GM10266 (cell line): ENCODE results near the gene TNIP2.
A peak's percentile ranks its signal among the peaks of the same experiment; 100 is the strongest.
"Not testable (repeated sequence)": the region's sequence is repeated elsewhere in the genome, so short reads cannot be mapped to it uniquely, and the experiment has no call there.

ENCODE experiments used
- DNase-seq: peaks from one replicate; pipeline ENCODE4 v3.0.0; 2012; ENCODE audit errors: extremely low spot score
- CTCF ChIP-seq: IDR thresholded peaks from 2 replicates; pipeline ENCODE4 v1.5.1; 2012; ENCODE audit warnings: mild to moderate bottlenecking, low read depth; ENCODE audit not compliant: control insufficient read depth, insufficient read depth; ENCODE audit errors: missing control alignments

TNIP2 gene

GRCh38 chr4:2771264-2771663 lies 15.1 kb upstream of the TNIP2 start:
- peak; percentile 30 for DNase-seq
- no peak for TF ChIP-seq CTCF

- no peak for TF ChIP-seq CTCF
- no peak for DNase-seq
Measured at GRCh38 chr4:2768921-2769336, 12.8 kb upstream of the TNIP2 start.

DNA sequence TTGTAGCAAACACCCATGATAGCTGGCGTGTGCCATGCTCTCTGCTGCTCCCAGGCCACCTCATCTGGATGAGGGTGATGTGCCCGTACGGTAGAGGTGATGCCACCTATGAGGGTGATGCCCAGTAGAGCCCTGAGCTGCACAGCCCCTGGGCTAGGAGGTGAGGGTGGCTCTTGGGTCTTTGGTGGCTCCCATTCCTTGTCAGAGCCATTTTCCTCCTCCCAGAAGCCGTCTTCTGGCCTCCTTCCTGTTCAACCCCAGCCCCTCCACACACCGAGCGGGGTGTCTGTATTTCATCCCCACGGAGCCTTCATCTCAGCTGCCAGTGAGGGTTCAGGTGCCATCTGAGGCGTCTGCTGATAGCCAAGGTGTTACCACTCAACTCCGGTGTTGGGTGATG lies 12.0 kb upstream of the TNIP2 start:
- DNase-seq, result no peak
- TF ChIP-seq CTCF, result no peak

DNA sequence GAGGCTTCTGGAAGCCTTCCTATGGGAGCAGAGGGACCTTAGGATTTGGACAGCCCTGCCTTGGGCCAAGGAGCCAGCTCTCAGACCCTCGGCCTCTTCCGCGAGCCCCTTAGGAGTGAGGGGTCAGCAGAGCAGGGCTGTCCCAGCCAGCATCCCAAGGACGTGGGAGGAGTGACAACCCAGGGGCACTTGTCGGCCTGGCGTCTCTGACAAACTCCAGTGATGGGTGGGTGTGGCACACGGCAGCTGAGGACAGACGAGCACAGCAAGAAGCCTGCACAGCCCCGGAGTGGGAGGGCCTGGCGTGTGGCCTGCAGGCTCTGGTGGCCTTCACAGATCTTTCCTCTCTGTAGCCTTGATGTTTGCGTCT lies 11.6 kb upstream of the TNIP2 start:
- TF ChIP-seq CTCF, result no peak
- no peak for DNase-seq

DNA sequence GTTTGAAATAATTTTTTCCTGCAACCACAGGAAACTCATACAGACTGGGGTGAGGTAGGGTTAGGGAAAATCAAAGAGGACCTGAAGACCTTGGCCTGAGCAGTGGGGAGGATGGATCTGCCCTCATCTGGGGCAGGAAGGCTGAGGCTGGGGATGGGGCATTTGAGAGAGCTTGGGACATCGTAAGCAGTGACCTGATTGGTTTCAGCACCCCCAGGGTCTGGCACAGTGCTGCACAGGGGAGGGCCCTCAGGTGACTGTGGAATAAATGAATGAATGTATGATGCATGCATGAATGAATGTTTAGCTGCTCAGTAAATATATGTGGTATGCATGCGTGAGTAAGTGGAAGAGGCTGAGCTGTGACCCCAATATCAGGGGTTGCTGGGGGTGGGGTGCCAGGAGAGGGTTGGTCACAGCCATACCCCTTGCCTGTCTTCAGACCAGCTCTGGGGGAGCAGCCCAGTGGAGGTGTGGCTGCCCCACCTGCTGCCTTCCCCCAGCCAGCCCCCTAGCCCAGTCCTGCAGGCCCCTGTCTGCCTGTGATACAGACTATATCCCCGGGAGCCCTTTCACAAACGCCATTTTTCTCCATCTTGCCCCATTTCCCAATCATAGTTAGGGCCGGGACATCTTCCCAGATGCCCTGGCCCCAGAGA lies 11.0 kb upstream of the TNIP2 start:
- DNase-seq, result no peak
- no peak for TF ChIP-seq CTCF

GRCh38 chr4:2765832-2766526 lies 9.8 kb upstream of the TNIP2 start:
- no peak for TF ChIP-seq CTCF
- no peak for DNase-seq

GRCh38 chr4:2763511-2763967 lies 7.4 kb upstream of the TNIP2 start:
- DNase-seq, result peak; percentile 44
- no peak for TF ChIP-seq CTCF

- DNase-seq, result not testable (repeated sequence)
Measured at GRCh38 chr4:2762486-2763370, 6.6 kb upstream of the TNIP2 start.
